Measurements from ENCODE around the gene NSG1.

- no peak for TF ChIP-seq CTCF (IDR thresholded peaks at IDR 0.05; ENCODE audit: low read length)
- TF ChIP-seq EZH2phosphoT487 (IDR thresholded peaks at IDR 0.05; ENCODE audit: low read length): no peak
- TF ChIP-seq EZH2 (optimal IDR thresholded peaks at IDR 0.05; ENCODE audit: low read depth, low read length): no peak
Measured at GRCh38 chr4:4428966-4429875, 42.3 kb downstream of the NSG1 start.

Measured in MM.1S (cell line).